Measurements from ENCODE around the gene ST3GAL3. TPM values are rescaled to one million over a fixed set of nuclear protein-coding genes. Genes with fewer than 3 reads are reported as not detected.
A peak's percentile ranks its signal among the peaks of the same experiment; 100 is the strongest.

ST3GAL3 gene
- total and polyA plus RNA-seq, 11 donors: 14.4 to 31.7 (median 26.3) TPM

DNA sequence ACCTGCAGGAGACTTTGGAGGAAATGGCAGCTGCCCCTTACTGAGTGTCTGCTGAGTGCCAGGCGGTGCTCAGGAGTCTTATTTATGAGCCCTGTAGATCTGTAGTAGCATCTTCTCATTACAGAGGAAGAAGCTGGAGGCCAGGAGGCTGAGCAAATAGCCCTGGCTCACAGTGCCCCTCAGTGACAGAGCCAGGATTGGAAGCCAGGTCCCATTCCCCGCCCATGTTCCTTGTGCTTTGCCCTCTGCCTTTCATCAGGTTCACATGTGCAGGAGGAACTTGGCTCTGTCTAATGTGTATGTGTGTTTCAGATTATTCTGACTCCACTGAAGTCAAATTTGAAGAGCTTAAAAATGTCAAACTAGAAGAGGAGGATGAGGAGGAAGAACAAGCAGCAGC is 36.1 kb upstream of the ST3GAL3 start:
- peak; percentile 58 to 88 (median 74) for ATAC-seq

DNA sequence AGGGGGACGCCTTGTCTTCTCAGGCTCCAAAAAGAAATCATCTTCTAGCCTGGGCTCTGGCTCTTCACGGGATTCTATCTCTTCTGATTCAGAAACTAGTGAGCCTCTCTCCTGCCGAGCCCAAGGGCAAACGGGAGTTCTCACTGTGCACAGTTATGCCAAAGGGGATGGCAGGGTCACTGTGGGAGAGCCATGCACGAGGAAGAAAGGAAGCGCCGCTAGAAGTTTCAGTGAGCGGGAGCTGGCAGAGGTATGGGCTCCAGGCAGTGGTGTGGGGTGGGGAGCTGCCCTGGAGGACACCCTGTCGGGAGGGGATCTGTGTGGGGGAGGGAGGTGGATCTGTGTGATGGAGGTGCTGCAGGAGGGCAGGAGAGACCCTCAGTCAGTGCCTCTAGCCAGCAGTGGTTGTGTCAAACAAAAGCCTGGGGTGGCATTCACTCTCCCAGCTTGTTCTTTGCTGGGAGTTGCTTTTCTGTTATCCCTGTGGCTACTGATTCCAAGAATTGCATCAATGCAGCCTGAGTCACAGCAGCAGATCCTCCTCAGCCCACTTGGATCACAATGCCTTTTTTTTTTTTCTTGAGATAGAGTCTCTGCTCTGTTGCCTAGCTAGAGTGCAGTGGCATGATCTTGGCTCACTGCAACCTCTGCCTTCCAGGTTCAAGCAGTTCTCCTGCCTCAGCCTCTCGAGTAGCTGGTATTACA is 35.6 kb upstream of the ST3GAL3 start:
- H3K36me3 ChIP-seq: peaks cover 2 to 100% (median 98%) of the 10 kb centered on the region in 9 donors
- H3K4me3 ChIP-seq: no peak overlapping the region
- H3K27me3 ChIP-seq: no peaks in the 10 kb centered on the region
- peaks cover 0 to 5% (median 0%) of the 10 kb centered on the region in 12 donors for H3K4me1 ChIP-seq
- no peak overlapping the region for H3K27ac ChIP-seq
- DNase-seq (no peak), ATAC-seq (peak; percentile 19 to 56 (median 37))
- WGBS, 4 donors: 74 to 88% (median 83%) methylated on average over 10 of the region's 10 CpGs
- no peaks in the 10 kb centered on the region for H3K9me3 ChIP-seq
- TF ChIP-seq CTCF (IDR thresholded peaks at IDR 0.05) (no peak), POLR2A (IDR thresholded peaks at IDR 0.05) (no peak)
- intact Hi-C loops (cut with DNase I): no loop called here

More for the DNA sequence above, 36.1 kb upstream of the ST3GAL3 start:
- H3K27ac ChIP-seq: no peak overlapping the region
- DNase-seq: no peak
- no peaks in the 10 kb centered on the region for H3K9me3 ChIP-seq
- no peak overlapping the region for H3K4me3 ChIP-seq
- intact Hi-C loops (cut with DNase I): no loop called here
- peaks cover 2 to 100% (median 98%) of the 10 kb centered on the region in 9 donors for H3K36me3 ChIP-seq
- WGBS, 4 donors: 74 to 95% (median 93%) methylated on average over 2 of the region's 2 CpGs
- TF ChIP-seq CTCF (IDR thresholded peaks at IDR 0.05) (no peak), POLR2A (IDR thresholded peaks at IDR 0.05) (no peak)
- H3K27me3 ChIP-seq: no peaks in the 10 kb centered on the region
- peaks cover 0 to 5% (median 0%) of the 10 kb centered on the region in 12 donors for H3K4me1 ChIP-seq

GRCh38 chr1:43673261-43673660 is 34.1 kb upstream of the ST3GAL3 start:
- Histone ChIP-seq H3K4me1 (peaks cover 0 to 5% (median 0%) of the 10 kb centered on the region in 12 donors), H3K9me3 (no peaks in the 10 kb centered on the region), H3K4me3 (no peak overlapping the region), H3K36me3 (peaks cover 2 to 100% (median 88%) of the 10 kb centered on the region in 9 donors), H3K27ac (no peak overlapping the region), H3K27me3 (no peaks in the 10 kb centered on the region)
- ATAC-seq (no peak), DNase-seq (no peak)
- TF ChIP-seq CTCF (IDR thresholded peaks at IDR 0.05): no peak
- WGBS, 4 donors: 93 to 95% (median 94%) methylated on average over 7 of the region's 7 CpGs
- intact Hi-C loops (cut with DNase I): no loop called here

- DNase-seq (no peak), ATAC-seq (no peak)
- H3K9me3 ChIP-seq: no peaks in the 10 kb centered on the region
- H3K27me3 ChIP-seq: no peaks in the 10 kb centered on the region
- H3K27ac ChIP-seq: no peak overlapping the region
- intact Hi-C loops (cut with DNase I): no loop called here
- peaks cover 0 to 100% (median 80%) of the 10 kb centered on the region in 9 donors for H3K36me3 ChIP-seq
- no peaks in the 10 kb centered on the region for H3K4me1 ChIP-seq
- no peak for TF ChIP-seq CTCF (IDR thresholded peaks at IDR 0.05)
- TF ChIP-seq POLR2A (IDR thresholded peaks at IDR 0.05): no peak
- H3K4me3 ChIP-seq: no peak overlapping the region
- WGBS, 4 donors: 89 to 95% (median 94%) methylated on average over 2 of the region's 2 CpGs
These were observed 28.4 kb upstream of the ST3GAL3 start for GRCh38 chr1:43678940-43679339.
